Measurements from ENCODE around the gene MACROD2. TPM values are rescaled to one million over a fixed set of nuclear protein-coding genes. Genes with fewer than 3 reads are reported as not detected.

Gene MACROD2
- total and polyA plus RNA-seq, 2 experiments from 2014 or later, result 2.8 to 4.3 TPM

- Histone ChIP-seq H3K27me3 (ENCODE audit: insufficient read depth) (no peaks in the 10 kb centered on the region), H3K4me3 (no peak overlapping the region), H3F3A (replicated peaks; ENCODE audit: low read depth) (no peaks in the 10 kb centered on the region), H3K4me2 (no peak overlapping the region), H3K9me2 (ENCODE audit: insufficient read depth) (no peaks in the 10 kb centered on the region), H3K79me2 (replicated peaks; ENCODE audit: insufficient read depth) (no peaks in the 10 kb centered on the region), H3K4me1 (ENCODE audit: insufficient read depth) (0 out of 2 replicates have a peak, but pooled peaks cover 3% of the 10 kb centered on the region), H4K20me1 (replicated peaks; ENCODE audit: insufficient read depth) (no peaks in the 10 kb centered on the region), H3K36me3 (ENCODE audit: insufficient read depth) (peaks cover 8% of the 10 kb centered on the region), H3K27ac (ENCODE audit: low read depth) (no peak overlapping the region), H2AFZ (no peak overlapping the region)
- TF ChIP-seq JUNB (IDR thresholded peaks at IDR 0.05; ENCODE audit: unreplicated experiment), result no peak
- TF ChIP-seq, protein P1, sequence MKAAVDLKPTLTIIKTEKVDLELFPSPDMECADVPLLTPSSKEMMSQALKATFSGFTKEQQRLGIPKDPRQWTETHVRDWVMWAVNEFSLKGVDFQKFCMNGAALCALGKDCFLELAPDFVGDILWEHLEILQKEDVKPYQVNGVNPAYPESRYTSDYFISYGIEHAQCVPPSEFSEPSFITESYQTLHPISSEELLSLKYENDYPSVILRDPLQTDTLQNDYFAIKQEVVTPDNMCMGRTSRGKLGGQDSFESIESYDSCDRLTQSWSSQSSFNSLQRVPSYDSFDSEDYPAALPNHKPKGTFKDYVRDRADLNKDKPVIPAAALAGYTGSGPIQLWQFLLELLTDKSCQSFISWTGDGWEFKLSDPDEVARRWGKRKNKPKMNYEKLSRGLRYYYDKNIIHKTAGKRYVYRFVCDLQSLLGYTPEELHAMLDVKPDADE (IDR thresholded peaks at IDR 0.05), result no peak
- H3K4me1 Mint-ChIP-seq, result peaks cover 3% of the 10 kb centered on the region; the same call in 2 of the 3 replicates
- no peaks in the 10 kb centered on the region for H3K27me3 Mint-ChIP-seq (ENCODE audit: insufficient read depth, low read depth, poor library complexity)
- peaks cover 28% of the 10 kb centered on the region for H3K36me3 Mint-ChIP-seq (ENCODE audit: low read depth)
- peaks cover 28% of the 10 kb centered on the region for H3K9me3 Mint-ChIP-seq
- ATAC-seq (no peak), DNase-seq (ENCODE audit: low spot score) (no peak)
- no peak overlapping the region for H3K4me3 Mint-ChIP-seq
- H3K27ac Mint-ChIP-seq, result no peak overlapping the region
These were observed 2004.8 kb downstream of the MACROD2 start for GRCh38 chr20:16000112-16000511.

GRCh38 chr20:16001286-16001685 lies 2006.0 kb downstream of the MACROD2 start:
- ATAC-seq, result no peak
- Histone ChIP-seq H3K4me1 (ENCODE audit: insufficient read depth) (peaks cover 14% of the 10 kb centered on the region; the same call in 1 of the 2 replicates), H3K4me2 (no peak overlapping the region), H2AFZ (no peak overlapping the region), H3F3A (replicated peaks; ENCODE audit: low read depth) (no peaks in the 10 kb centered on the region), H3K79me2 (replicated peaks; ENCODE audit: insufficient read depth) (no peaks in the 10 kb centered on the region), H3K4me3 (no peak overlapping the region), H3K27me3 (ENCODE audit: insufficient read depth) (no peaks in the 10 kb centered on the region), H4K20me1 (replicated peaks; ENCODE audit: insufficient read depth) (no peaks in the 10 kb centered on the region), H3K9me2 (ENCODE audit: insufficient read depth) (no peaks in the 10 kb centered on the region), H3K36me3 (ENCODE audit: insufficient read depth) (peaks cover 8% of the 10 kb centered on the region), H3K27ac (ENCODE audit: low read depth) (no peak overlapping the region)
- H3K9me3 Mint-ChIP-seq, result peaks cover 22% of the 10 kb centered on the region
- no peak for DNase-seq (ENCODE audit: low spot score)
- no peak overlapping the region for H3K27ac Mint-ChIP-seq
- H3K27me3 Mint-ChIP-seq (ENCODE audit: insufficient read depth, low read depth, poor library complexity), result no peaks in the 10 kb centered on the region
- H3K4me3 Mint-ChIP-seq, result no peak overlapping the region
- peaks cover 21% of the 10 kb centered on the region for H3K36me3 Mint-ChIP-seq (ENCODE audit: low read depth)
- peaks cover 15% of the 10 kb centered on the region for H3K4me1 Mint-ChIP-seq
- TF ChIP-seq POLR2AphosphoS5 (IDR thresholded peaks at IDR 0.05; ENCODE audit: low read depth) (no peak), NANOG (IDR thresholded peaks at IDR 0.05; ENCODE audit: borderline replicate concordance) (no peak), REST (IDR thresholded peaks at IDR 0.05; ENCODE audit: unreplicated experiment) (no peak), EZH2 (IDR thresholded peaks at IDR 0.05; ENCODE audit: low read depth, unreplicated experiment) (no peak), STAT1 (IDR thresholded peaks at IDR 0.05; ENCODE audit: unreplicated experiment) (no peak), ZNF331 (CRISPR knock-in tag; IDR thresholded peaks at IDR 0.05; ENCODE audit: low read depth) (no peak), EZH2phosphoT487 (IDR thresholded peaks at IDR 0.05; ENCODE audit: unreplicated experiment) (no peak)

Data from GM23338 (cell line).